ENCODE data around the gene CCDC197. TPM values are rescaled to one million over a fixed set of nuclear protein-coding genes. Genes with fewer than 3 reads are reported as not detected.

The CCDC197 gene
- total RNA-seq, 1 donor from 2014 or later: not detected

- TF ChIP-seq CTCF (IDR thresholded peaks at IDR 0.05): no peak
- Histone ChIP-seq H3K27me3 (ENCODE audit: low read depth) (peaks cover 5% of the 10 kb centered on the region), H3K4me3 (no peak overlapping the region), H3K36me3 (no peaks in the 10 kb centered on the region), H3K9me3 (no peaks in the 10 kb centered on the region), H3K27ac (no peak overlapping the region), H3K4me1 (no peaks in the 10 kb centered on the region)
- intact Hi-C loops (cut with DNase I): no loop called here
- DNase-seq (no peak), ATAC-seq (no peak)
Observed at GRCh38 chr14:93987815-93988476, 9.2 kb upstream of the CCDC197 start.

GRCh38 chr14:93989939-93990338, 7.2 kb upstream of the CCDC197 start:
- H3K36me3 ChIP-seq: no peaks in the 10 kb centered on the region
- no peaks in the 10 kb centered on the region for H3K27me3 ChIP-seq (ENCODE audit: low read depth)
- H3K4me1 ChIP-seq: no peaks in the 10 kb centered on the region
- TF ChIP-seq CTCF (IDR thresholded peaks at IDR 0.05): no peak
- no peak for DNase-seq
- ATAC-seq: no peak
- intact Hi-C loops (cut with DNase I): no loop called here
- H3K27ac ChIP-seq: no peak overlapping the region
- H3K9me3 ChIP-seq: no peaks in the 10 kb centered on the region
- H3K4me3 ChIP-seq: no peak overlapping the region

GRCh38 chr14:93991212-93991611, 5.9 kb upstream of the CCDC197 start:
- Histone ChIP-seq H3K36me3 (no peaks in the 10 kb centered on the region), H3K27ac (no peak overlapping the region), H3K4me3 (no peak overlapping the region), H3K9me3 (no peaks in the 10 kb centered on the region), H3K27me3 (ENCODE audit: low read depth) (peaks cover 8% of the 10 kb centered on the region), H3K4me1 (no peaks in the 10 kb centered on the region)
- ATAC-seq (no peak), DNase-seq (no peak)
- TF ChIP-seq CTCF (IDR thresholded peaks at IDR 0.05): no peak
- intact Hi-C loops (cut with DNase I): no loop called here

GRCh38 chr14:93991649-93992048, 5.5 kb upstream of the CCDC197 start:
- intact Hi-C loops (cut with DNase I): no loop called here
- H3K36me3 ChIP-seq: no peaks in the 10 kb centered on the region
- DNase-seq (peak; percentile 38), ATAC-seq (no peak)
- H3K9me3 ChIP-seq: no peaks in the 10 kb centered on the region
- peaks cover 10% of the 10 kb centered on the region for H3K27me3 ChIP-seq (ENCODE audit: low read depth)
- H3K27ac ChIP-seq: no peak overlapping the region
- no peaks in the 10 kb centered on the region for H3K4me1 ChIP-seq
- no peak overlapping the region for H3K4me3 ChIP-seq
- no peak for TF ChIP-seq CTCF (IDR thresholded peaks at IDR 0.05)

- no peaks in the 10 kb centered on the region for H3K9me3 ChIP-seq
- H3K4me3 ChIP-seq: no peak overlapping the region
- intact Hi-C loops (cut with DNase I): no loop called here
- no peak overlapping the region for H3K27ac ChIP-seq
- TF ChIP-seq CTCF (IDR thresholded peaks at IDR 0.05): no peak
- peaks cover 16% of the 10 kb centered on the region for H3K27me3 ChIP-seq (ENCODE audit: low read depth)
- H3K36me3 ChIP-seq: no peaks in the 10 kb centered on the region
- ATAC-seq: no peak
- DNase-seq: no peak
- H3K4me1 ChIP-seq: no peaks in the 10 kb centered on the region
Observed at GRCh38 chr14:93993382-93993781, 3.7 kb upstream of the CCDC197 start.

Data from lower lobe of right lung (tissue), 2 donors.